MM.1S (cell line): ENCODE measurements around the gene KRTAP9-8.
"Not testable (repeated sequence)": the region's sequence is repeated elsewhere in the genome, so short reads cannot be mapped to it uniquely, and the experiment has no call there.

Experiments
- CTCF ChIP-seq: fragments of 300-600 bp; sonication (generic); IDR thresholded peaks from 2 replicates; pipeline ENCODE4 v1.5.1; 2016; ENCODE audit warnings: antibody characterized with exemption, low read length, mixed read lengths
- EZH2 ChIP-seq: fragments of 300-600 bp; sonication (generic); optimal IDR thresholded peaks from 2 replicates; pipeline ENCODE3; 2017; ENCODE audit warnings: low read depth, mild to moderate bottlenecking, antibody characterized with exemption, low read length, mixed read lengths
- EZH2phosphoT487 ChIP-seq: fragments of 300-600 bp; sonication (generic); IDR thresholded peaks from 2 replicates; pipeline ENCODE4 v1.6.1; 2018; ENCODE audit warnings: antibody characterized with exemption, low read length

GRCh38 chr17:41237949-41238437 is at the start of gene KRTAP9-8:
- TF ChIP-seq EZH2, CTCF, EZH2phosphoT487: not testable (repeated sequence)
